GM19351 (cell line): ENCODE measurements around the gene POLR3H.

Source experiments
- ATAC-seq: cut with Tn5 transposase; IDR thresholded peaks from one replicate; pipeline ENCODE4 v1.9.1; 2021; ENCODE audit warnings: mild to moderate bottlenecking, moderate library complexity; ENCODE audit not compliant: unreplicated experiment

POLR3H gene

DNA sequence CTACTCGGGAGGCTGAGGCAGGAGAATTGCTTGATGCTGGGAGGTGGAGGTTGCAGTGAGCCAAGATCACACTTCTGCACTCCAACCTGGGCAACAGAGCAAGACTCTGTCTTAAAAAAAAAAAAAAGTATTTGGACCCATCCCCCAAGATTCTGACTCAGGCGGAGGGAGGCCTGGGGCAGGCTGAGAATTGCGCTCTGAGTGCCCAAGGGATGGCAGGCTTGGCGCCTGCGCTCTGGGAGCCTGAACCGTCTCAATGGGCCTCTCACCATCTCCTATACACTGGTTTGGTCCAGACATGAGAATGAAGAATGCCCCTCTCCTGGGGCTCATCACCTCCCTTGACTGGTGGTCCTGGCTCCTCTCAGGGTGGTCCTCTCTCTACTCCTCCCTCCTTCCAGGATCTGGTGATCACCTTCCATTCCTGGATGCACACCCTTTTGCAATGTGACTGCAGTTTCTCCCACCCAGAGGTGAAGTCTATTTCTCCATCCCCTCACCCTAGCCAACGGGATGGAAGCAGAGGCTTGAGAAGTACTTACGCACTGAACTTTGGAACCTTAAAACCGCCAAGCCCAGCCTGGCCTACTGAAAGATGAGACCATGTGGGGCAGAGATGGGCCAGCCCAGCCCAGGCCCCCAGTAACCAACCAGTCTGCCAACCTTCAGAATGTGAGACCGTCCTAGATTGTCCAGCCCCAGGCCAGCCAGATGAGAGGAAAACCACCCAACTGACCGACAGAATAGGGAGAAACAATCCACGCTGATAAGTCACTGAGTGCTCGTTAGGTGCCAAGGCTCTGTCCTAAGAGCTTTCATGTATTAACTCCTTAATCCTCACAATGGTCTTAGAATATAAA, 4.9 kb downstream of the POLR3H start:
- no peak for ATAC-seq

DNA sequence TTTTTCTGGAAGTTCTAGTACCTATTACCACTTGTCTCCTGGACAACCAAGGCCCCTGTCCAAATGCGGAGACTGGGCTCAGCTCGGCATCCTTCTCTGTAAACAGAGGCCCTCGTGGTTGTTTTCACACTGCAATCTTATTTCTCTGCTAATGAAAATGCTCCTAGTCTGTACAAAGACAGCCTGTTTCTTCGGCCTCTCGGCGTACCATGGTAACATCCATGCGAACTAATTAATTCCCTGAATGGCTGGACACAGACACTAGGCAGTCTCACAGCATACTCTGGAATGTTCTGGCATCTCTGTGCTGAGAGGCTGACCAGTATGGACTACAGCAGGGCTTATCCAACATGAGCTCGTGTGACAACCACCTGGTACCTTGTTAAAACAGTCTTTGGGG, 5.7 kb downstream of the POLR3H start:
- no peak for ATAC-seq

DNA sequence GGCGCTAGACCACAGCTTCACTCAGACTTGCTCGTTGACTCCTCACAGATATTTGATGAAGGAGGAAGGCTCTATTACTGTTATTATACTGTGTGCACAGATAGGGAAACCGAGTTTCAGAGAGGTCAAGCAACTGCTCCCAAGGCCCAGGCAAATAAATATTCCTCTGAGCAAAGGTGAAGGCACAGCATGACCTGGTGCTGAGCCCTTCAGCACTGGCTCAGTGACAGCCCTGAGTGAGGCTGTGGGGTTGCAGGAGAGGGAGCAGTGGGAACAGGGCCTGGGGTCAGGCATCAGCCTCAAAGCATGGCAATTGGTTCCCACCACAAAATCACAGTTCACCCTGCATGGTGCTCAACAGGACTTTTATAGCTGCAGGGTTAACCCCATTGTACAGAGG, 7.1 kb downstream of the POLR3H start:
- ATAC-seq, result no peak

GRCh38 chr22:41535244-41535643, 9.0 kb downstream of the POLR3H start:
- ATAC-seq, result no peak

DNA sequence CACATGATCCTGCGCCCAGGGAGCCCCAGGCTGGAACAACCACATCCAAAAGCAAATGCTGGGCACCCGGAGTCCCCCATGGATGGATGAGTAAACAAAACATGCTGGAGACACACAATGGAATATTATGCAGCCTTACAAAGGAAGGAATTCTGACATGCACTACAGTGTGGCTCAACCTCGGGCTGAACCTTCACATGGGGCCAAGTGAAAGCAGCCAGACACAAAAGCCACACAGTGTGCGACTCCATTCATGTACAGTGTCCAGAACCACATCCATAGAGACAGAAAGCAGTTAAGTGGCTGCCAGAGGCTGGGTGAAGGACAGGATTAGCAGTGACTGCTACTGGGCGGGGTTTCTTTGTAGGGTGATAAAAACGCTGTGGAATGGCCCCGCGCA, 10.1 kb downstream of the POLR3H start:
- no peak for ATAC-seq

DNA sequence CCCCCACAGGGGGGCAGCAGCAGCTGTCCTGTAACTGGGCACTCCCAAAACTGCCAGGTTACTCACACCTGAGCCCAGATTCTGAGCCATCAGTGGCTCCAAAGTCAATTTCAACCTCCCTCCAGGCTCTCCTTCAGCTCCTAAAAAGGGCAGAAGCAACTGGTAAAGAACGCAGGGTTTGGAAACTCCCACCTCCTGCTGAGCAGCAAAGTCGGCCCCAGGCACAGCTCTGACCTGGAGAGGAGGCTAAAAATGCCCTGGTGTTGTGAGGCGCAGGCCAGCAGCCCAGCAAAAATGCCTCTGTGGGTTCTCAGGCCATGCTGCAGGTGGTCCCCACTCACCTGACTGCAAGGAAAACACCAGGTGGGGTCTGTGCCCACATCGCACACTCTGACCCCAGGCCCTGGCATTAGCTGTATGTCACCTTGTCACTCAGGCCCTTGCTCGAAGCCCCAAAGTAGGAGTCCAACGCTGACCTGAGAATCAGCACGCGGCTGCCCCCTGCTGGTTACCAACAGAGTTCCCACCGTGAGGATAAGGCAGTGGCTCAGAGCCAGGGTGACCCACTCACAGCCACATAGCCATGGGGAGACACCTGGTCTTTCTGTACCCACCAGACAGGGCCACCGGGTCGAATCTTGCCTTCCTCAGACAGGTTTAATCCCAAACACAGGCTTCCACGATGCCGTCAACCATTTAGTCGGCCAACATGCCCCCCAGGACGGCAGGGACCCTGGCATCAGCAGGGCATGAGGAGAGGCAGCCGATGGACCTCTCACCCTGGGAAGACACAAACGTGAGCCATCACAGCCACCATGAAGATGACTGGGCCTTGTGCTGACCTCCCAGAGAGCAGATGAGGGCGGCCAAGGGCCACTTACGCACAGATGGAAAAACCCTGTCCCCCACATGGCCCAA, 11.1 kb downstream of the POLR3H start:
- no peak for ATAC-seq

GRCh38 chr22:41531715-41532477, 12.4 kb downstream of the POLR3H start:
- no peak for ATAC-seq

- no peak for ATAC-seq
Observed at GRCh38 chr22:41530890-41531714, 13.2 kb downstream of the POLR3H start.

DNA sequence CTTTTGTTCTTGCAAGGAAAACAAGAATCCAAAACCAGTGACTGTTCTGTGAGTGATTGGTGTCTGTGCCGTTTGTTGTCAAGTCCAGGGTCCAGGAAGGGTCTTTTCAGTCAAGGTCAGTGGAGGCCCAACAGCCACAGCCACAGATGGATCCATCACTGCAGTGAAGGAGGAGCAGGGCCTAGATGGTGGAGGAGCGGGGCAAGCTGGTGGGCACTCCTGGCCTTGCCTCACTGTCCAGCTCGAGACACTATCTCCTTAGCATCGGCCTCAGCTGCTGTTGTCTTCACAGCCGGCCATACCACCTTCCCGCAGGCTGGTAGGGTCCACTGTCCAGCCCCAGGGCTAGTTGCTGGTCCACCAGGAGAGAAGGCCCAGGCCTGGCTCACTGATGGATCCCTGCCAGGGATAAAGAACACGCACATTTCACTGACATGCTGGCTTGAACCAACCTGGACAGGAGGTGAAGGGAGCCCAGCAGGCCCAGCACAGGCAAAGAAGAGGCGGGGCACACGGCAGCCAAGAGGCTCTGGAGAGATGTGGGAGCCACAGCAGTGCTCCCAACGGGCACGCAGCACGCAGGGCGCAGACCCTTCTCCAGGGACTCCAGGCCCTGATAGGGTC, 15.2 kb downstream of the POLR3H start:
- no peak for ATAC-seq

- no peak for ATAC-seq
Observed at GRCh38 chr22:41528132-41528766, 16.0 kb downstream of the POLR3H start.

DNA sequence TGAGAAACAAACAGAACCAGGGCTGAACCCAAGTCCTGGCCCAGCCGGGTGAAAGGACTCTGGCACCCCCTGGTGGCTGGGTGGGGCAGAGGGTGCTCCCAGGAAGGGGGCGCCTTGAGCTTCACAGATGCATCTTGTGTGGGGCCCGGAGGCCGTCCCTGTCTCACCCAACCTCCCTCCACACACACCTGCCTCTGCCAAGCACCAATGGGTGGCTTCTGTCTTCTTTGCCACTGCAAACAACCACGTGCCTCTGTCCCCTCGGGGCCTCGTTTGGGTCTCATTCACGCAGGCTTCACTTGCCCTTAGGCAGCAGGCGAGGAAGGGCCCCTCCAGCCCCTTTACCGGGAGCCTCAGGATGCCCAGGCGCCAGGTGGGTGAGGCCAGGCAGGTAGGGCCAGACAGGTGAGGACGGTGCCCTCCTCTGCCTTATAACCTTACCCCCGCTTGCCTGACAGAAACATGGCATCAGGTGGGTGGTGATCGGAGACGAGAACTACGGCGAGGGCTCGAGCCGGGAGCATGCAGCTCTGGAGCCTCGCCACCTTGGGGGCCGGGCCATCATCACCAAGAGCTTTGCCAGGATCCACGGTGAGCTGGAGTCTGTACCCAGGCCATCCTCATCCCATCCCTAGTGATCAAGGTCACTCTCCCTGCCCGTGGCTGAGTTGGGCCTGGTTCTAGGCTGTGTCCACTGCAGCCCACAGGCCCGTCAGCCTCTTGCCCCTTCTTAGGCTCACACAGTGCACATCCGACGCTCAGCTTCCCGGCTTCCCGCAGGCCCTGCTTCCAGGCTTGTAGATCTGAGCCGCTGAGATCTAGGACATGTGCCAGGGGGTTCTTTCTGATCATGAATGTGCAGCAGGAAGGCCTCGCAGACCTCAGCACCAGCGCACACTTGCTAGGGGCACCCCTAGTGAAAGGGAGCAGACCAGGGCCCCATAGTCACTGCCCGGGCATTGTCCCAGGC, 17.2 kb downstream of the POLR3H start:
- no peak for ATAC-seq

DNA sequence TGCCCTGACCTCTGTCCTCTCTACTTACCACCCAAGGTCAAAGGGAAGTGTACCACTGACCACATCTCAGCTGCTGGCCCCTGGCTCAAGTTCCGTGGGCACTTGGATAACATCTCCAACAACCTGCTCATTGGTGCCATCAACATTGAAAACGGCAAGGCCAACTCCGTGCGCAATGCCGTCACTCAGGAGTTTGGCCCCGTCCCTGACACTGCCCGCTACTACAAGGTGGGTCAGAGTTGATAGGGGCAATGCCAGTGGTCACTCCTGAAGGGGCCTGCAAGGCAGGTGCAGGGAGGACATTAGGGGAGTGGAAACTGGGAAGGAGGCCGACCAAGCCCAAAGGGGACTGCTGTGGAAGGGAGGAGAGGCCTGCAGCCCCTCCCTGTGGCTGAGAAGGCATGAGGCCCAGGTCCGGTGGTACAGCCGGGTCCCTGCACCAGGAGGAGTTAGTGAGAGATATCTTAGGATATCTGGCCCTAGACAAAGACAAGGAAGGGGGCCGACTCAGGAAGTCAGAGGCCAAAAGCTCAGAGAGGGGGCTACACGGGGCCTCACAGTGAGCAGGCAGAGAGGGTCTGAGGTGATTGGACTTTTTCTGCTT, 17.9 kb downstream of the POLR3H start:
- no peak for ATAC-seq

- ATAC-seq, result no peak
Observed at GRCh38 chr22:41525450-41526225, 18.6 kb downstream of the POLR3H start.

GRCh38 chr22:41524809-41525449, 19.3 kb downstream of the POLR3H start:
- no peak for ATAC-seq

DNA sequence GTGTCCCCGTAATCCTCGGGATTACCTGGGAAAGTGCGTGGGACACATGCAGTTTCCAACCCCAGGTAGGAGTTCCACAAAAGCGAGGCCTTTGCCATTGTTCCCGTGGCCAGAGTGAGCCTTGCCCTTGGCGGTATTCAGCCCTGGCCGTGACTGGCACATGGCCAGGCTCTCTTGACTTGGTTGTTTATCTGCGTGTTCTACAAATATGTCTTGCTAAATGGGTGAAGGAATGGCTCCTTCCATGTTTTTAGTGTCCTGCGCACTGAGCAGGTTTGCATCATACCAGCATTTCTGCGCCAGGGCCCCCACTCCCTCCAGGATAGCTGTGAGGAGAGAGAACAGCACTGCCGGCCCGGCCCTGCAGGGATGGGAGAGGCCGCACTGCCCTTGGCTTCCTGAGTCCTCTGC, 20.0 kb downstream of the POLR3H start:
- no peak for ATAC-seq

DNA sequence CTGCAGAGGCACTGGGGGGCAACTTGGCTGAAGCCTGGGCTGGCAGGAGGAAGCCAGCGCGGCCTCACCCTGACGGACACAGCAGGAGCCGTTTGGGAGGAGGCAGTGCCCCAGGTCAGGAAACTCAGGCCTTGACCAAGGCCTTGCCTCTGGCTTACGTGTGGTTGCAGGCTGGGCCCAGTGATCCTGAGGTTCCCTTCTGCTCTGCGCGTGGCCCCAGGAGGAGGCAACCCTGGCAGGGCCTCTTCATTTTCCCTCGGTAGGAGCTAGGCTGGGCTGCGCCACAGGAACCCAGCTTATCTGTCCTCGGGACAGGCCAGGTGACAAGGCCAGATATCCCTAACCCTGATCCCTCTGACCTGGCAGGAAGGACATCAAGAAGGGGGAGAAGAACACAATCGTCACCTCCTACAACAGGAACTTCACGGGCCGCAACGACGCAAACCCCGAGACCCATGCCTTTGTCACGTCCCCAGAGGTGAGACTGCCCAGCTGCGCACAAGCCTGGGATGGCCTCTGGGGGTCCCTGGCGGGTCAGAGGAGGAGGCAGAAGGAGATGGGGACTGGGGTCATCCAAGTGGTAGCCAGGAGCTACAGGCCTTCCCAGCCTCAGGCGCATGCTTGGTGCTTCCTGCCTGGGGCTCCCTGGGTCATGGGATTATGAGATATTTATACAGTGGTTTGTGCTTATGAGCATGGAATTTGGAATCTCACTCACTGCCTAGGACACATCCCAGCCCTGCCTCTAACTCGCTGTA, 20.6 kb downstream of the POLR3H start:
- ATAC-seq, result no peak
